Parathyroid adenoma (tissue), 2 donors: Measurements from ENCODE around the gene MAFB.

ENCODE experiments used
- H2AFZ ChIP-seq: fragments of 300-600 bp; sonication (generic); one replicate; pipeline ENCODE4 v1.7.0; 2017; ENCODE audit warnings: antibody characterized with exemption, mild to moderate bottlenecking
- H3K27ac ChIP-seq: fragments of 300-600 bp; sonication (generic); one replicate; pipeline ENCODE4 v1.7.0; 2017
- H3K27me3 ChIP-seq: fragments of 300-600 bp; sonication (generic); one replicate; pipeline ENCODE4 v1.7.0; 2017; ENCODE audit warnings: low read length; ENCODE audit not compliant: control insufficient read depth, insufficient read depth
- H3K36me3 ChIP-seq: fragments of 300-600 bp; sonication (generic); one replicate; pipeline ENCODE4 v1.7.0; 2017; ENCODE audit warnings: low read length; ENCODE audit not compliant: control insufficient read depth, insufficient read depth
- H3K4me1 ChIP-seq: fragments of 300-600 bp; sonication (generic); one replicate; pipeline ENCODE4 v1.7.0; 2017; ENCODE audit warnings: control low read depth
- H3K4me2 ChIP-seq: fragments of 300-600 bp; sonication (generic); one replicate; pipeline ENCODE4 v1.7.0; 2017; ENCODE audit warnings: low read length
- H3K4me3 ChIP-seq: fragments of 300-600 bp; sonication (generic); one replicate; pipeline ENCODE4 v1.7.0; 2017; ENCODE audit warnings: low read depth, low read length
- H3K79me2 ChIP-seq: fragments of 300-600 bp; sonication (generic); one replicate; pipeline ENCODE4 v1.7.0; 2017; ENCODE audit warnings: control low read depth
- H3K9ac ChIP-seq: fragments of 300-600 bp; sonication (generic); one replicate; pipeline ENCODE4 v1.7.0; 2017; ENCODE audit warnings: mild to moderate bottlenecking
- H3K9me3 ChIP-seq: fragments of 300-600 bp; sonication (generic); one replicate; pipeline ENCODE4 v1.7.0; 2017; ENCODE audit warnings: low read length; ENCODE audit not compliant: control insufficient read depth
- TF ChIP-seq, protein P1 (sequence below): fragments of 300-600 bp; sonication (generic); IDR thresholded peaks from one replicate; pipeline ENCODE4 v1.7.0; 2017; ENCODE audit warnings: antibody characterized with exemption, mild to moderate bottlenecking
- donor health status: primary hyperparathyroidism.

Gene MAFB

DNA sequence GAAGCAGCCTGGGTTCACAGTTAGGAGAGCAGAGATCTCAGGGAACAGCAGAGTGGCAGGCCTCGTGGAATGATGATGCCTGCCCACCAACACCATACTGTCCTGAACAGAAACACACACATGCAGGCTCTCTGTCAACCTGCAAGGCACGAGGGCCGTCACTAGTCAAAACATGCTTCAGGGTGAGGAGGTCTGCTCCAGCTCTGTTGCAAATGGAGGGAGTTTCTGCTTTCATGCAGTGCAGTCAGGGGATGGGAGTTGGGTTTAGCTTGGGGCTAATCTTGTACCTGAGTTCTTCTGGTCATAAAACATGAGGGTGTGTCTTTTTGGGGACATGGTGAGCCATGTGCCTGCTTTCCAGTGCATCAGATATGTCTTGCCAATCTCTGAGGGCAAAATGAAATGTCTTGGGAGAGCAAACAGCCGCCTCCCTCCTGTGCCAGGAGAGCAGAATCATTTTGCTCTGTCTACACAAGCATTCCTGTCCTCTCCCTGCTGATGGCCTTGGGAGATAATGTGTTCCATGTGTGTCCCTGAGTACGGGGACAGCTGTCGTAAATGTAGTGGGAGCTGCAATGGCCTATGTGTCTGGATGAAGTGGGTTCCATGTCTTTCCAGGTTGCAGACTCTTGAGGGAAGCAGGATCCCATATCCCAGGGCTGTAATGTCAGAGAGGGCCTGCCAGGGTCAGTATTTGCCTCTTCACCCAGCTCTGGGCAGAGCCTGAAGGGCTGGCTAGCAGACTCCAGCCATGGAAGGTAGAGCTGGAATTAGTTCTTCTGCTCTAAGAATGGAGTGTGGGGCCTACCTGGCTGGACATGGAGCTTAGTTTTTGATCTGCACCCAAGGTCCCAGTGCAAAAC is 40.6 kb downstream of the MAFB start:
- H3K36me3 ChIP-seq, result no peaks in the 10 kb centered on the region
- peaks cover 28% of the 10 kb centered on the region for H3K4me1 ChIP-seq
- no peaks in the 10 kb centered on the region for H3K9me3 ChIP-seq
- peak overlapping the region; percentile 6 for H2AFZ ChIP-seq
- peaks cover 5% of the 10 kb centered on the region for H3K79me2 ChIP-seq
- H3K27me3 ChIP-seq, result no peaks in the 10 kb centered on the region
- H3K4me2 ChIP-seq, result peak overlapping the region; percentile 11
- H3K9ac ChIP-seq, result no peak overlapping the region
- TF ChIP-seq, protein P1, sequence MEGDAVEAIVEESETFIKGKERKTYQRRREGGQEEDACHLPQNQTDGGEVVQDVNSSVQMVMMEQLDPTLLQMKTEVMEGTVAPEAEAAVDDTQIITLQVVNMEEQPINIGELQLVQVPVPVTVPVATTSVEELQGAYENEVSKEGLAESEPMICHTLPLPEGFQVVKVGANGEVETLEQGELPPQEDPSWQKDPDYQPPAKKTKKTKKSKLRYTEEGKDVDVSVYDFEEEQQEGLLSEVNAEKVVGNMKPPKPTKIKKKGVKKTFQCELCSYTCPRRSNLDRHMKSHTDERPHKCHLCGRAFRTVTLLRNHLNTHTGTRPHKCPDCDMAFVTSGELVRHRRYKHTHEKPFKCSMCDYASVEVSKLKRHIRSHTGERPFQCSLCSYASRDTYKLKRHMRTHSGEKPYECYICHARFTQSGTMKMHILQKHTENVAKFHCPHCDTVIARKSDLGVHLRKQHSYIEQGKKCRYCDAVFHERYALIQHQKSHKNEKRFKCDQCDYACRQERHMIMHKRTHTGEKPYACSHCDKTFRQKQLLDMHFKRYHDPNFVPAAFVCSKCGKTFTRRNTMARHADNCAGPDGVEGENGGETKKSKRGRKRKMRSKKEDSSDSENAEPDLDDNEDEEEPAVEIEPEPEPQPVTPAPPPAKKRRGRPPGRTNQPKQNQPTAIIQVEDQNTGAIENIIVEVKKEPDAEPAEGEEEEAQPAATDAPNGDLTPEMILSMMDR, result no peak
- H3K27ac ChIP-seq, result peak overlapping the region; percentile 25
- H3K4me3 ChIP-seq, result no peak overlapping the region

DNA sequence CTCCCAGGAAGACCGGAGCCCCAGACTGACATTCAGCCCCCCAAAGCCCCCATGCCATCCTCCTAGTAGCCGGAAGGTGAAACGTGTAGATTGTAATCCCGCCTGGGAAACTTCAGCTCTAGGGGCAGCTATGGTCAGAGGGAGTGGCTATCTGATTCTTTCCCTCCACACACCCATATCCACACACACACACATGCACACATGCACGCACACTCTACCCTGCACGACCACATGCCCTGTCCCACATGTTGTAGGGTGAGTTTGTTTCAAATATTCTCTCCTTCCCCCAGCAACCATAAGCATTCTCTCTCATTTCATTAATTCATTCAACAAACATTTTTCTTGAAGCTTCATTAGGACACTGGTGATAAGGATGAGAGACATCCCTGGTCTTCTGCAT is 42.2 kb downstream of the MAFB start:
- no peak overlapping the region for H3K4me2 ChIP-seq
- H3K9ac ChIP-seq, result no peak overlapping the region
- no peaks in the 10 kb centered on the region for H3K9me3 ChIP-seq
- TF ChIP-seq, protein P1, result no peak
- H3K27ac ChIP-seq, result no peak overlapping the region
- no peak overlapping the region for H2AFZ ChIP-seq
- peaks cover 28% of the 10 kb centered on the region for H3K4me1 ChIP-seq
- no peak overlapping the region for H3K4me3 ChIP-seq
- no peaks in the 10 kb centered on the region for H3K36me3 ChIP-seq
- H3K27me3 ChIP-seq, result no peaks in the 10 kb centered on the region
- H3K79me2 ChIP-seq, result peaks cover 5% of the 10 kb centered on the region

DNA sequence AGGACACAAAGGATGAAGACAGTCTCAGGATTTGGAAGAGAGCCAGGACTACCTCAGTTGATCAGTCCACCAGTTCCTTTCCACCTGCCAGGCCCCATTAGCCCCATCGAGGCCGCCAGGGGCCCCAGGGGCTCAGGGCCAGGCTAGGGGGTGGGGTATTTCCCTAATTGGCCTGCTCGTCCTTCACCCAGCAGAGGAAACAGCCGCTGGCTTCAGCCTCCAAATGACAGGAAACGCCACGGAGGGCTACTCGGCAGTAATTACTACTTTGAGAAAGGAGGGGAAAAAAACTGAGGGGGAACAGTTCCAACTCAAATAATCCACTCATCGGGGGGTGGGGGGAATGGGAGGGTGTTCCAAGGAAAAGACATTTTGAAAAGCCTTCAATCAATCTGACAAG is 42.7 kb downstream of the MAFB start:
- H3K27me3 ChIP-seq, result no peaks in the 10 kb centered on the region
- no peak overlapping the region for H3K4me2 ChIP-seq
- H3K9me3 ChIP-seq, result no peaks in the 10 kb centered on the region
- H3K9ac ChIP-seq, result no peak overlapping the region
- H3K4me3 ChIP-seq, result no peak overlapping the region
- peaks cover 5% of the 10 kb centered on the region for H3K79me2 ChIP-seq
- peaks cover 28% of the 10 kb centered on the region for H3K4me1 ChIP-seq
- no peak overlapping the region for H2AFZ ChIP-seq
- no peak overlapping the region for H3K27ac ChIP-seq
- no peaks in the 10 kb centered on the region for H3K36me3 ChIP-seq
- TF ChIP-seq, protein P1, result no peak

DNA sequence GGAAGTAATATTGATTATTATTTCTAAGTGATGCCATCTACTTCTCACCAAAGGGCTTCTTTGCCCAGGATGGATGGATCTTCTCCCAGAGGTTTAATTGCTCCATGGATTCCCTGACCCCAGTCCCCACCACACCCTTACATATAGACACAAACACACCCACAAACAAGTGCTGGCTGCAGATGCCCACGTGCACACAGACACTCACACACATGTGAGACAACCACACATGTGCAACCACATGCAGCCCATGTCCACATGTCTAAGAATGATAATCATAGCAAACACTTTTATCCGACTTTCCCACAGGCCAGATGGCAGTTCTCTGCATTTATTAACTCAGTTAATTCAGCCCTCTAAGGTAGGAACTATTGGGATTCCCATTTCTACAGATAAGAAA is 44.2 kb downstream of the MAFB start:
- Histone ChIP-seq H3K9me3 (no peaks in the 10 kb centered on the region), H3K79me2 (peaks cover 5% of the 10 kb centered on the region), H3K4me1 (peaks cover 22% of the 10 kb centered on the region), H3K4me3 (no peak overlapping the region), H3K9ac (no peak overlapping the region), H3K4me2 (no peak overlapping the region), H3K27ac (no peak overlapping the region), H3K27me3 (no peaks in the 10 kb centered on the region), H3K36me3 (no peaks in the 10 kb centered on the region), H2AFZ (no peak overlapping the region)
- TF ChIP-seq, protein P1, result no peak

DNA sequence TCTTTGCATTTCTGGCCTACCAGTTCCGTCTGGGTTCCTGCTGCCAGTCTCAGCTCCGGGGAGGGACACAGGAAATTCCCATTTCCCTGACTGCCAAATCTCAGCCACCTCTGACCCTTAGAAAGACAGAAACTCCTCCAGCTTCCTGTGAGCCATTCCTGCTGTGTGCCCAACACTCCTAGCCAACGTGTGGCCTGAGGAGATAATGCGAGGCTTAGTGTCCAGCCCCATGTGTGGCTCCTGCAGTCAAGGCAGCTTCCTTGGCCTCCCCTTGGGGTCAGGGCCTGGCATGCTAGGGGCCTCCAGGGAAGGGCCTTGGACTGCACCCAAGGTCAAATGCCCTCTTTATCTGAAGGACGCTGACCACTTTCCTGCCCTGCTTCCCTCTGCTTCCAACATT is 45.1 kb downstream of the MAFB start:
- TF ChIP-seq, protein P1, result no peak
- Histone ChIP-seq H3K4me1 (peaks cover 14% of the 10 kb centered on the region), H3K36me3 (no peaks in the 10 kb centered on the region), H3K9ac (no peak overlapping the region), H3K79me2 (no peaks in the 10 kb centered on the region), H3K4me3 (no peak overlapping the region), H3K4me2 (no peak overlapping the region), H3K9me3 (no peaks in the 10 kb centered on the region), H3K27me3 (no peaks in the 10 kb centered on the region), H2AFZ (no peak overlapping the region), H3K27ac (no peak overlapping the region)
